ENCODE results near the gene DNAL4.

Gene DNAL4

GRCh38 chr22:38793721-38794466 is at the start of gene DNAL4:
TSS of gene DNAL4 (minus strand) at chr22:38794143. CDS start at chr22:38782731, 11,412 bp downstream.
- DNase-seq (ENCODE audit: low read depth) = peak; percentile 94

GRCh38 chr22:38843201-38843656 is 49.3 kb upstream of the DNAL4 start:
- DNase-seq (ENCODE audit: low read depth) = no peak

GRCh38 chr22:38842512-38843200 is 48.7 kb upstream of the DNAL4 start:
- DNase-seq (ENCODE audit: low read depth) = no peak

- no peak for DNase-seq (ENCODE audit: low read depth)
These were observed 47.7 kb upstream of the DNAL4 start for GRCh38 chr22:38841635-38842034.

- DNase-seq (ENCODE audit: low read depth) = no peak
These were observed 47.3 kb upstream of the DNAL4 start for GRCh38 chr22:38841211-38841610.

- DNase-seq (ENCODE audit: low read depth) = no peak
These were observed 46.2 kb upstream of the DNAL4 start for GRCh38 chr22:38840129-38840528.

GRCh38 chr22:38839686-38840085 is 45.7 kb upstream of the DNAL4 start:
- DNase-seq (ENCODE audit: low read depth) = no peak

DNA sequence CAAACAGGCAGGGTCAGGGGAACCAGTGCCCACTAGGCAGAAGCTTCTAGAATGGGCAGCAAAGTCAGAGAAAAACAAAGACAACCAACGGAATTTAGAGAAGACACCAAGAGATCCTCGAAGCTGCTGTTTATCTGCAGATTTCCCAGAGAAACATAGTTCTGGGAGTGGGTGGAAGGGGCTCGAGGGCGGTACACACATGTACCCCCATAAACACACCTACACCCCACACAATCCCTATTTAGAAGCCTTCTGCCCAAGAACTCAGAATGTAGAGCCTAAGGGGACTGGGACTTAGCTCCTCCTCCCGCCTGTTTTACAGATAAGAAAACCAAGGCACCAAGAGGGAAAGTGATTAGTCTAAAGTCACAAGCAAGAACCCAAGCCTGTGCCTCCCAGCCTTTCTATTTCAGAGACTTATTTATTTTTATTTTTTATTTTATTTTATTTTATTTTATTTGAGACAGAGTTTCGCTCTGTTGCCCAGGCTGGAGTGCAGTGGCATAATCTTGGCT is 43.5 kb upstream of the DNAL4 start:
- no peak for DNase-seq (ENCODE audit: low read depth)

DNA sequence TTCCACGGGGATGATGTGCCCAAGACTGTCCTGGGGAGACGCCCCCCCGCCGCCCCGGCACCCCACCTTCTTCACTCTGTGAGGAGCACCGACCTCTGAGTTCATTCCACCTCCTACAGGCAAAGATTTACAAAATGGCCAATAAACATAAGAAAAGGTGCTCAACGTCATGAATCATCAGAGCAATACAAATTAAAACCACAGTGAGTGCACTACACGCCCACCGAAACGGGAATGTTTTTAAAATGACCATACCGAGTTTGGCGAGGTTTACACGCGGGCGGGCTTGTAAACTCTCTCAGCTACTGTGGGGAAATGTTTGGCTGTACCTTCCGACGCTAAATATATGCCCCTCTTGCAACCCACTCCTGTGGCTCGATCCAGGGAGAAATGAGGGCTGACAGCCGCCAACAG is 42.0 kb upstream of the DNAL4 start:
- DNase-seq (ENCODE audit: low read depth) = no peak

- DNase-seq (ENCODE audit: low read depth) = no peak
These were observed 41.0 kb upstream of the DNAL4 start for GRCh38 chr22:38834991-38835390.

GRCh38 chr22:38834215-38834953 is 40.4 kb upstream of the DNAL4 start:
- no peak for DNase-seq (ENCODE audit: low read depth)

DNA sequence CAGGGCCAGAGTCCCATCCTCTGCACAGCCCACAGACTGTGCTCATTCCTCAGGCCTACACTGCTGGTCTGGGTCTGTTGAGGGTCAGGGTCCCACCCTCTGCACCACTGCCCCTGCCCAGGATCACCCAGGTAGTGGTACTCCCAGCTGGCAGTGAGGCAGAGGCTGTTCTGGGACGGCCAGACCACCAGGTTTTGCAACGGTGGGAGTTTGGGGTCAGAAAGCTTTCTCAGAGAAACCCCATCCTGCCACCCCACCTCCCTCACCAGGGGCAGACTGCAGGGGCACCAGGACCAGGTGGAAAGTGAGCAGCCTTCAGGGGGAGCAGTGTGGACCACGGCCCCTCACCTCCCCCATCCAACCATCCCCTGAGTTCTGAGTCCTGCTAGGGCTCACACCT is 39.1 kb upstream of the DNAL4 start:
- no peak for DNase-seq (ENCODE audit: low read depth)

GRCh38 chr22:38832005-38832978 is 38.3 kb upstream of the DNAL4 start:
- no peak for DNase-seq (ENCODE audit: low read depth)

- DNase-seq (ENCODE audit: low read depth) = no peak
These were observed 37.4 kb upstream of the DNAL4 start for GRCh38 chr22:38831166-38831945.

DNA sequence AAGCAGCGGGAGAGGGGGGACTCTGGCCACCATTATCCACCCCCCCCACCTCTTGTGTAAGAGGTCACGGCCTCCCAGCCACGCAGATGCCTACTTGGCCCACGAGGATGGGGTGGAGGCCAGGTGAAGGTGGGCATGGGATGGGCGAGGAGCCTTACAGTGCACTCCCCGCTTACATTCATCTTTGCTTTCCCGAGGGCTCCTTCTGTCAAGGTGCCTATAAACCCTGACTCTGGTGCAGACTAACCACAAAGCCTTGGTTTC is 36.8 kb upstream of the DNAL4 start:
- no peak for DNase-seq (ENCODE audit: low read depth)

DNA sequence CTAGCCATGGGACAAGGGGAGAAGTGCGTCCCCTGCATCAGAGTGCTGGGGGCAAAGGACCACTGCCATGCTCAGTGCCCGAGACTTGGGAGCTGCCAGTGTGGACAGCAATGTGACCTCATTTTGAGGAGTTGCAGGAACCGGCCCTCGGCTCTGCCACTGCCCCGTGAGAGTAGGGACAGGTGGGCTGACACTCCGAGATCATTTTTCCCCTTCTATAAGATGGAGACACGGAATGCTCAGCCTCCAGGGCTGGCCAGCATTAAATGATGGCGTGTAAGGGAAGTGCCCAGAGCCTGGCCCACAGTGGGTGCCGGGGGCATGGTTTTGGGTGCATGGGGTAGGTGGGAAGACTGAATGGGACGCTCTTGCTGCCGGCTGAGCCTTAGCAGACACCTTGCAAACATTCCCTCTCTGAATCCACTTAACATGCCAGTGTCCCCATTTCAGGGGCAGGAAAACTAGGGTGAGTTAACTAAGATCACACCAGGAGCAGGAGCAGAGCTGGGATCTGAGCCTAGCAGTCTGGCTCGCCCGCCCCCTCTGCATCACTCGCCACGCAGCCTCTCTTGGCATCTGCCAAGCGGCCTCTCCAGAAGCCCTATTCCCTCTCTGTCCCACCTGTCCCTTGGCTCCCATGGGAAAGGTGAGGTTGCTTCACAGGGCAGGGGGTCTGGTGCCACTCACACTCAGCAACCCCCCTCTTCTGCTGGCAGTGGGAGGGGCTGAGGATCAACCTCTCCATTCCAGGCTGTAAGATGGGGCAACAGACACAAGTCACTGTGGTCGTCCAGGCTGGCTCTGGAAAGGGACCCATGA is 36.3 kb upstream of the DNAL4 start:
- DNase-seq (ENCODE audit: low read depth) = no peak

GRCh38 chr22:38829485-38829884 is 35.5 kb upstream of the DNAL4 start:
- DNase-seq (ENCODE audit: low read depth) = no peak

- DNase-seq (ENCODE audit: low read depth) = no peak
These were observed 34.8 kb upstream of the DNAL4 start for GRCh38 chr22:38828616-38829205.

GRCh38 chr22:38828191-38828590 is 34.2 kb upstream of the DNAL4 start:
- no peak for DNase-seq (ENCODE audit: low read depth)

GRCh38 chr22:38827510-38827909 is 33.6 kb upstream of the DNAL4 start:
- DNase-seq (ENCODE audit: low read depth) = no peak

All from GM04504 (cell line).